ENCODE results near the gene PTPRK.

Gene PTPRK

DNA sequence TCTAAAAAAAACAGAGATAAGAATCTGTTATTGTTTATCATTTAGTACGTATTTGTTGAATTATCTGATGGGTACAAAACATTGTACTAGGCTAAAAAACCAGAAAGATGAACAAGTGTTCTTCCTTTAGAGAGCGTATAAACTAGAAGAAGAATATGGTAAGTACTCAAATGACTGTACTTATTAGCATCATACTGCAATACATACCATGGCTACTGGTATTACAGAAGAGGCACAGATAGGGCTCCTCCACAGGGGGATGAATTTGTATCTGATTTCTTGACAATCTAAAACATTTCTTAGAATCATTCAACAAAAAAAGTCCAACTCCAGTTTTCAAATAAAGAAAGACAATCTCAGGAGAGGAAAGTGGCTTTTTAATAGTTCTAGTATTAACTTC is 501.6 kb downstream of the PTPRK start:
- no peaks in the 10 kb centered on the region for H3K9me3 ChIP-seq (ENCODE audit: control insufficient read depth, insufficient read depth, low read length)
- no peak overlapping the region for H3K4me3 ChIP-seq (ENCODE audit: low read depth, low read length)
- no peak overlapping the region for H3K27ac ChIP-seq (ENCODE audit: low read depth, low read length)

DNA sequence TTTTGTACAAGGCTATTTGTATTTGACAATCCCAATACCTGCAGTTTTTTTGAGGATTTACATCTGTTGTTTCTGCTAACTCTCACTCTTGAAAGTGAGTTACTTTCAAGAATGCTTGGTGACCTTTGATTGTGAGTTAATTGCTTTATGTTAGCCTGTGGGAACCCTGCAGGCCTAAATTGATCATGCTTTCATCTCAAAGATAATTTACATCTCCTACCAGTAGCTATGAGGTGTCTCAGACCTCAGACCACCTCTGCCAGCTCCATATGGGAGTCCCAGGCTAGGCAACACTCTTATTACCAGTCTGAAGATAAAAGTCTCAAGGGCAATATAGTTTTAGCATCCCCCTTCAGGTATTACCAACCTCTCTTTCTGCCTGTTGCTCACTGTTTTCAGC is 503.1 kb downstream of the PTPRK start:
- H3K9ac ChIP-seq (ENCODE audit: low read depth, low read length) = no peak overlapping the region
- peaks cover 6% of the 10 kb centered on the region for H3K4me1 ChIP-seq (ENCODE audit: control insufficient read depth, insufficient read depth, low read length)

More for the DNA sequence above, 501.6 kb downstream of the PTPRK start:
- H3K27me3 ChIP-seq (ENCODE audit: control insufficient read depth, insufficient read depth, low read length) = no peaks in the 10 kb centered on the region
- no peaks in the 10 kb centered on the region for H3K36me3 ChIP-seq (ENCODE audit: control insufficient read depth, insufficient read depth, low read length)
- H3K4me1 ChIP-seq (ENCODE audit: control insufficient read depth, insufficient read depth, low read length) = peaks cover 18% of the 10 kb centered on the region
- H3K9ac ChIP-seq (ENCODE audit: low read depth, low read length) = no peak overlapping the region

DNA sequence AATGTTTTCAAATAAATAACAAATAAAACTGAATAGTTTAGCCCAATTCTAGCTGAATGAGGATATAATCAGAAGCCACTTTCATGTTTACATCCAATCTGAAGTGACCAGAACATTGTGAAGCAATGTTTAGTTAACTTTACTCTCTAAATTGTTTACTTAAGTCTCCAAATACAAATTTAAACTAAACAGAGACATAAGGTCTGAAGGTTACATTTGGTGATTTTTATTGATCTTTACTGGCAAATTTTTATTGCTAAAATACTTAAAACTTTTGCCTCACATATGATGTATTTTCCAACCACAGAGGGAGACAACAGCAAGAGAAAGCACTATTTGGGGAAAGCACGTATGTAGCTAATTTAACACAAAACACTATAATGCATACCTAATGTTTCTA is 512.7 kb downstream of the PTPRK start:
- H3K4me3 ChIP-seq (ENCODE audit: low read depth, low read length) = no peak overlapping the region
- H3K9ac ChIP-seq (ENCODE audit: low read depth, low read length) = no peak overlapping the region

More for the DNA sequence above, 503.1 kb downstream of the PTPRK start:
- H3K27me3 ChIP-seq (ENCODE audit: control insufficient read depth, insufficient read depth, low read length) = no peaks in the 10 kb centered on the region
- H3K27ac ChIP-seq (ENCODE audit: low read depth, low read length) = no peak overlapping the region
- H3K9me3 ChIP-seq (ENCODE audit: control insufficient read depth, insufficient read depth, low read length) = no peaks in the 10 kb centered on the region
- no peak overlapping the region for H3K4me3 ChIP-seq (ENCODE audit: low read depth, low read length)
- H3K36me3 ChIP-seq (ENCODE audit: control insufficient read depth, insufficient read depth, low read length) = no peaks in the 10 kb centered on the region

DNA sequence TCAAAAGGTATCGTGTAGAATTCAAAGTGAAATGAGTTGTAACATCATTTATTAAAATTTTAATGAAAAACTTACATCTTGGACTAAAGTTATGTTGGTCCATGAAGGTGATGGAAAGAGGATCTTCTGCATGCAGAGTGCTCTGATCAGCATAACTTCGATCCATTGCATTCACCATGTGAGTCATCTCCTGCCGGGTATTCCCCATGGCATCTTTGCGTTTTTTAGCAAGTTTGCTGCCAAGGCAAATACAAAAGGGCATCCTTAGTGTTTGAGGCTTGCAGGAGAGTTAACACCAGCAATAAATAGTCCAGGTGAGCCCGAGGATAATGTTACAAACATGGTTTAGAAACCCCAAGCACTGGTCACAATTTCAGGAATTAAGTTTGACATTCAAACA is 515.4 kb downstream of the PTPRK start:
- H3K9ac ChIP-seq (ENCODE audit: low read depth, low read length) = no peak overlapping the region
- H3K4me3 ChIP-seq (ENCODE audit: low read depth, low read length) = no peak overlapping the region
- no peaks in the 10 kb centered on the region for H3K9me3 ChIP-seq (ENCODE audit: control insufficient read depth, insufficient read depth, low read length)
- no peaks in the 10 kb centered on the region for H3K36me3 ChIP-seq (ENCODE audit: control insufficient read depth, insufficient read depth, low read length)
- no peaks in the 10 kb centered on the region for H3K27me3 ChIP-seq (ENCODE audit: control insufficient read depth, insufficient read depth, low read length)
- no peak overlapping the region for H3K27ac ChIP-seq (ENCODE audit: low read depth, low read length)
- no peaks in the 10 kb centered on the region for H3K4me1 ChIP-seq (ENCODE audit: control insufficient read depth, insufficient read depth, low read length)

More for the DNA sequence above, 512.7 kb downstream of the PTPRK start:
- Histone ChIP-seq H3K9me3 (ENCODE audit: control insufficient read depth, insufficient read depth, low read length) (no peaks in the 10 kb centered on the region), H3K4me1 (ENCODE audit: control insufficient read depth, insufficient read depth, low read length) (no peaks in the 10 kb centered on the region), H3K36me3 (ENCODE audit: control insufficient read depth, insufficient read depth, low read length) (no peaks in the 10 kb centered on the region), H3K27me3 (ENCODE audit: control insufficient read depth, insufficient read depth, low read length) (no peaks in the 10 kb centered on the region), H3K27ac (ENCODE audit: low read depth, low read length) (no peak overlapping the region)

DNA sequence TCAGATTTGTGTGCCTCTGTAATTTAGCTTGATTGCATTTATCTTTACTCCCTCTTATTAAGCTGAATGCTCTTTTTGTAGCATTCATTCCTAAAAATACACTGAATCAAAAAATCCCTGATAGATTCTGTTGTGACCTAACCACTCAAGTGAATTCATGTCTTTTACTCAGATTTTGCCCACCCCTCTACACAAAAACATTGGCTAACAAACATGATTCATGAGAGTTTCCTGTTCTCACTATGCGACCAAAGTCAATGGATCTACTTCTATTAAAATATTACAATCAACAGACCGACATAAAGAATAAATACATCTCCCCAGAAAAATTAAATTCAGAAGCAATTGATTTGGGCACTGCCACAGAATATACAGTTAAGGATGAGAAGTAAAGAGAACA is 520.0 kb downstream of the PTPRK start:
- Histone ChIP-seq H3K9ac (ENCODE audit: low read depth, low read length) (no peak overlapping the region), H3K4me3 (ENCODE audit: low read depth, low read length) (no peak overlapping the region), H3K27ac (ENCODE audit: low read depth, low read length) (no peak overlapping the region), H3K27me3 (ENCODE audit: control insufficient read depth, insufficient read depth, low read length) (no peaks in the 10 kb centered on the region), H3K4me1 (ENCODE audit: control insufficient read depth, insufficient read depth, low read length) (no peaks in the 10 kb centered on the region), H3K9me3 (ENCODE audit: control insufficient read depth, insufficient read depth, low read length) (no peaks in the 10 kb centered on the region), H3K36me3 (ENCODE audit: control insufficient read depth, insufficient read depth, low read length) (no peaks in the 10 kb centered on the region)

DNA sequence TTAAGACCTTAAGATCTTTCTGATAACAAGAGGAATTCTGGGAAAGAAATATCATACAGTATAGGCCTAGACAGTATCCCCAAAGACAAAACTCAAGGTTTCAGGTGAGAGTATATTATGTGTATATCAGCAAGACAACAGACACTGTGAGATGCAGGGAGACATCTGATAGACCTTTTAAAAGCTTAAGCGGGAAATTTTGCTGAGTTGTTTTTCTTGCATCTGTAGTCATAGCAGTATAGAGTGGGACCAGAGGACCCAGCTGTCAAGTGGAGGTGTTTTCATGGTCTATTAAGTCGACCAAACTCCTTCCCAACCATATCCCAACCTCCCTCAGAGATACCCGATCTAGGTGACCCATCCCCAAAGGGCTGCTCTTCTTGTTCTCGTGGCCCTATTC is 521.4 kb downstream of the PTPRK start:
- H3K4me1 ChIP-seq (ENCODE audit: control insufficient read depth, insufficient read depth, low read length) = no peaks in the 10 kb centered on the region
- no peaks in the 10 kb centered on the region for H3K27me3 ChIP-seq (ENCODE audit: control insufficient read depth, insufficient read depth, low read length)
- no peaks in the 10 kb centered on the region for H3K36me3 ChIP-seq (ENCODE audit: control insufficient read depth, insufficient read depth, low read length)
- H3K9me3 ChIP-seq (ENCODE audit: control insufficient read depth, insufficient read depth, low read length) = no peaks in the 10 kb centered on the region
- H3K9ac ChIP-seq (ENCODE audit: low read depth, low read length) = no peak overlapping the region
- H3K4me3 ChIP-seq (ENCODE audit: low read depth, low read length) = no peak overlapping the region
- no peak overlapping the region for H3K27ac ChIP-seq (ENCODE audit: low read depth, low read length)

DNA sequence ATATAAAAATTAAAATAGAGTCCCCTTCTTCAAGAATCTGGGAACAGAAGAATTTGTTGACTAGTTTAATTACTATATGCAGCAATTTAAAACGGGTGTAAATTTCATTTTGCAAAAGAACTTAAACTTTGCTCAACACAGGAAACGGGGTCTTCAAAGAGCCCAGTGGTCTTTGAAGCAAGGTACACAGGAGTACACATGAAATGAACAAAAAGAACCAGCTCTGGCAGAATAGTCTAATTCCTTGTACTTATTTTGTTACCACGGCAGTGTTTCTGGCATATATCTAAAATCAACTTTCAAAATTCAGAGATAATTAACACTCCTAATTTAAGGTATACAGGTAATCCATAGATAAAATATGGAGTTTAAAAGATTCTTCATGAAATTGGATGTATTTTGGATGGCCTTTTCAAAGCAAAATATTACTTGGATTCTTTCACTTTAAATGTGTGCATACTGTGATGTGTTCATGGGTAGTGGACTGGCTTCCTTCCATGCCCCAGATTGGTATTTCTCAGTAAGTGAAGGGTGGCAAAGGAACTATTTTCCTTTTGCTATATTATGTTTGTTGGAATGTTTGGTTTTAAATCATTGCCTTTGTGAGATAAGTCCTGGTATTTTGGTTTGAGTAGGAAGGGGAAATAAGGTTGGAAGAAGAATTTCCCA is 522.8 kb downstream of the PTPRK start:
- Histone ChIP-seq H3K4me3 (ENCODE audit: low read depth, low read length) (no peak overlapping the region), H3K9ac (ENCODE audit: low read depth, low read length) (no peak overlapping the region), H3K27me3 (ENCODE audit: control insufficient read depth, insufficient read depth, low read length) (no peaks in the 10 kb centered on the region), H3K36me3 (ENCODE audit: control insufficient read depth, insufficient read depth, low read length) (no peaks in the 10 kb centered on the region), H3K9me3 (ENCODE audit: control insufficient read depth, insufficient read depth, low read length) (no peaks in the 10 kb centered on the region), H3K27ac (ENCODE audit: low read depth, low read length) (no peak overlapping the region), H3K4me1 (ENCODE audit: control insufficient read depth, insufficient read depth, low read length) (no peaks in the 10 kb centered on the region)

DNA sequence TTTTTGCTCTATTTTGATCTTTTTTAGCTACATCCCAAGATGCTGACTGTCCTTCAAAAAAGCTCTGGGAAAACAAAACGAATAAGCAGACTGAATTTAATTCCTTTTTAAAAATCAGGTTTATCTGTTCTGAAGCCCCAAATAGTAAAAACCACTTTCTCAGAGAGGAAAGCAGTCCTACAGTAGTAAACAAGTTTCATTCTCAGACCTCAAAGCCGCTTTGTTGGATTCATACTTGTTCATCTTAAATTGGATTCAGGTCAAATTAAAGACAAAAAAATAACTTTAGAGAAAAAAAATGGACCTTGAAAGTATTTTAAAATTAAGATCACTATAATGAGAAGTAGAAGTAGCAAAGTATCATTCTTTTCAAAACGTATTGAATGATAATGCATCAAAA is 523.5 kb downstream of the PTPRK start:
- Histone ChIP-seq H3K9ac (ENCODE audit: low read depth, low read length) (no peak overlapping the region), H3K4me3 (ENCODE audit: low read depth, low read length) (no peak overlapping the region), H3K36me3 (ENCODE audit: control insufficient read depth, insufficient read depth, low read length) (no peaks in the 10 kb centered on the region), H3K27ac (ENCODE audit: low read depth, low read length) (no peak overlapping the region), H3K9me3 (ENCODE audit: control insufficient read depth, insufficient read depth, low read length) (no peaks in the 10 kb centered on the region), H3K4me1 (ENCODE audit: control insufficient read depth, insufficient read depth, low read length) (no peaks in the 10 kb centered on the region), H3K27me3 (ENCODE audit: control insufficient read depth, insufficient read depth, low read length) (no peaks in the 10 kb centered on the region)

DNA sequence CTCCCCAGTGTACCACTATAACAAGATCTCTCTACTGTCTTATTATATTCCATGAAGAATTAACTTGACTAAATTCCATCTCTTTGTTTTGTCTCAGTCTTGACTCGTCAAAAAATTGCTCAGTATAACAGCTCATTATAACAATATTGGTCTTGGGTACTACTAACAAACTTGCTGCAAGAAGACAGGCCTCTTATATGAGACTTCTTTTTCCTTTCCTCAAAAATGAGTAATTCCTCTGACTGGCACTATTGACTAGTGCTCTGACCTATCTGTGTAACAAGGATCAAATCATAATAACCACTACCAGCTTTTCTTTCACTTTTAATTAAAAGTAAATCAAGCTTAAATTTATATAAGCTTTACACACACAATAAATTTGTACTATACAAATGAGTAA is 528.3 kb downstream of the PTPRK start:
- H3K27ac ChIP-seq (ENCODE audit: low read depth, low read length) = no peak overlapping the region
- H3K4me1 ChIP-seq (ENCODE audit: control insufficient read depth, insufficient read depth, low read length) = no peaks in the 10 kb centered on the region
- no peak overlapping the region for H3K9ac ChIP-seq (ENCODE audit: low read depth, low read length)
- H3K27me3 ChIP-seq (ENCODE audit: control insufficient read depth, insufficient read depth, low read length) = no peaks in the 10 kb centered on the region
- peaks cover 6% of the 10 kb centered on the region; the same call in 1 of the 2 replicates for H3K36me3 ChIP-seq (ENCODE audit: control insufficient read depth, insufficient read depth, low read length)
- no peaks in the 10 kb centered on the region for H3K9me3 ChIP-seq (ENCODE audit: control insufficient read depth, insufficient read depth, low read length)
- no peak overlapping the region for H3K4me3 ChIP-seq (ENCODE audit: low read depth, low read length)

DNA sequence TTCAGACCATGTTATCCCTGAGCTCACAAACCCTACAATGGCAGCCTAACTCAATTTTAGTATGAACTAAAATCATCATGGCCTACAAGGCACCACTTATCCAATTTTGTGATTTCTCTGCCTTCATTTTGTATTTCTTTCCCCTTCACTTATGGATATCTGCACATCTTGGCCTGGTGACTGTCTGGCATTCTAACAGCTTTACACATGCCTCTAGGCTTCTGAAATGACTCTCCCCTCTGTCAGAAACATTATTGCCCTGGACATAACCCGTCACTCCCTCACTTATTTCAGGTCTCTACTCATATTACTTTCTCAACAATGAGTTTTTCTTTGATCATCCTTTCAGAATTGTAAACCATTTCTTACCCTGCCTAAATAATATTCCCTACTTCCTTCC is 530.3 kb downstream of the PTPRK start:
- no peaks in the 10 kb centered on the region for H3K27me3 ChIP-seq (ENCODE audit: control insufficient read depth, insufficient read depth, low read length)
- peaks cover 6% of the 10 kb centered on the region; the same call in 1 of the 2 replicates for H3K36me3 ChIP-seq (ENCODE audit: control insufficient read depth, insufficient read depth, low read length)
- H3K9ac ChIP-seq (ENCODE audit: low read depth, low read length) = no peak overlapping the region
- no peaks in the 10 kb centered on the region for H3K9me3 ChIP-seq (ENCODE audit: control insufficient read depth, insufficient read depth, low read length)
- H3K4me3 ChIP-seq (ENCODE audit: low read depth, low read length) = no peak overlapping the region
- no peaks in the 10 kb centered on the region for H3K4me1 ChIP-seq (ENCODE audit: control insufficient read depth, insufficient read depth, low read length)
- H3K27ac ChIP-seq (ENCODE audit: low read depth, low read length) = no peak overlapping the region

DNA sequence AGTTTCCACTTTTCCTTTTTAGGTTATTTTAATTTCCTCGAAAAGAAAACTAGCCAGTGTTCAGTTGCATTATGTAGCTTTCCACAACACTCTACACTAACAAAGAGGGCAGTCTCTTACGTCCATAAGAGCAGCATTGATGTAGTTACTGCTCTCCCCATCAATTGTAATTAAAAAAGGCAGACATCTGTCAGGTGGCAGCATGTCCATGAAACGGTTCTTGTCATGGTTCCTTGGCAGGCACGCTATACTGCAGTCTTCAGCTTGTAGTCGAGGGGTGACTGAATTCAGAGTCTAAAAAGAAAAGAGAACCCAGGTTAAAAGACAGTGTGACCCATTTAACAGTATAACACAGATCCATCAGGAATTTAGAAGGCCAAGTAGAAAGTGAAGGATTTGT is 539.4 kb downstream of the PTPRK start:
- Histone ChIP-seq H3K4me1 (ENCODE audit: control insufficient read depth, insufficient read depth, low read length) (peaks cover 12% of the 10 kb centered on the region; the same call in 1 of the 2 replicates), H3K9ac (ENCODE audit: low read depth, low read length) (no peak overlapping the region), H3K27me3 (ENCODE audit: control insufficient read depth, insufficient read depth, low read length) (no peaks in the 10 kb centered on the region), H3K36me3 (ENCODE audit: control insufficient read depth, insufficient read depth, low read length) (peaks cover 17% of the 10 kb centered on the region), H3K27ac (ENCODE audit: low read depth, low read length) (no peak overlapping the region), H3K4me3 (ENCODE audit: low read depth, low read length) (no peak overlapping the region), H3K9me3 (ENCODE audit: control insufficient read depth, insufficient read depth, low read length) (no peaks in the 10 kb centered on the region)
